Endodermal cell (in vitro differentiated cells): ENCODE data around the gene LYSMD2. TPM values are rescaled to one million over a fixed set of nuclear protein-coding genes. Genes with fewer than 3 reads are reported as not detected.

Experiments
- DNase-seq: peaks from one replicate; pipeline ENCODE4 v3.0.0-alpha.2; 2017
- H3K27ac ChIP-seq: 2 replicates; pipeline ENCODE4 v1.5.1; 2013; ENCODE audit warnings: mild to moderate bottlenecking, low read depth, low read length, moderate library complexity
- H3K27me3 ChIP-seq: 2 replicates; pipeline ENCODE4 v1.6.1; 2013; ENCODE audit warnings: mild to moderate bottlenecking, low read length, moderate library complexity; ENCODE audit not compliant: insufficient read depth, control insufficient read depth, poor library complexity, severe bottlenecking
- H3K36me3 ChIP-seq: 2 replicates; pipeline ENCODE4 v1.7.0; 2013; ENCODE audit warnings: mild to moderate bottlenecking, low read length, moderate library complexity; ENCODE audit not compliant: control insufficient read depth, insufficient read depth
- H3K4me1 ChIP-seq: one replicate; pipeline ENCODE4 v1.7.0; 2013; ENCODE audit warnings: low read length; ENCODE audit not compliant: control insufficient read depth, insufficient read depth
- H3K4me3 ChIP-seq: 2 replicates; pipeline ENCODE4 v1.5.1; 2013; ENCODE audit warnings: mild to moderate bottlenecking, low read length, moderate library complexity
- H3K9ac ChIP-seq: 2 replicates; pipeline ENCODE4 v1.6.1; 2013; ENCODE audit warnings: mild to moderate bottlenecking, low read length, moderate library complexity; ENCODE audit not compliant: poor library complexity, severe bottlenecking; ENCODE audit errors: extremely low read depth
- H3K9me3 ChIP-seq: 2 replicates; pipeline ENCODE4 v1.6.1; 2013; ENCODE audit warnings: mild to moderate bottlenecking, low read length, moderate library complexity; ENCODE audit not compliant: control insufficient read depth
- H3K27ac Mint-ChIP-seq: 2 replicates; pipeline ENCODE4 v1.8.0; 2020; ENCODE audit warnings: mixed read lengths
- H3K27me3 Mint-ChIP-seq: 2 replicates; pipeline ENCODE4 v1.8.0; 2021; ENCODE audit warnings: mild to moderate bottlenecking, mixed read lengths; ENCODE audit not compliant: insufficient read depth
- H3K36me3 Mint-ChIP-seq: 2 replicates; pipeline ENCODE4 v1.8.0; 2020; ENCODE audit warnings: low read depth, mixed read lengths
- H3K4me1 Mint-ChIP-seq: 2 replicates; pipeline ENCODE4 v1.8.0; 2020; ENCODE audit warnings: mixed read lengths
- H3K4me3 Mint-ChIP-seq: 2 replicates; pipeline ENCODE4 v1.8.0; 2020; ENCODE audit warnings: mild to moderate bottlenecking, moderate library complexity, mixed read lengths
- H3K9me3 Mint-ChIP-seq: 2 replicates; pipeline ENCODE4 v1.8.0; 2020; ENCODE audit warnings: mild to moderate bottlenecking, mixed read lengths
- CTCF ChIP-seq: fragments of 200-600 bp; sonication (generic); conservative IDR thresholded peaks from 2 replicates; pipeline ENCODE4 v1.5.0; 2021; ENCODE audit warnings: antibody characterized with exemption, mild to moderate bottlenecking
- WGBS, 2 experiments: methylation state at CpG; one replicate each; pipeline versions ENCODE4 v1.1.5 to v1.1.7; 2013; ENCODE audit warnings: missing lambda C conversion rate in 2 of 2, mixed read lengths in 1 of 2; ENCODE audit not compliant: insufficient coverage in 1 of 2, insufficient read length in 1 of 2; 5-methylcytosine and 5-hydroxymethylcytosine counted together
- total RNA-seq, 2 donors: library from RNA; stranded (reverse); fragmentation: NEBNext Ultra II Directional in 1 of 2; extraction: Animal tissue kit (Norgen Biotek cat#: 25700) in 1 of 2; gene quantifications; 2 replicates in 1 of 2; 3 replicates in 1 of 2; pipeline ENCODE4 v1.2.1, GENCODE V29; 2021

LYSMD2 gene
- total RNA-seq, 2 donors from 2014 or later = 0.80 to 1.5 TPM

GRCh38 chr15:51759557-51760070, 22.2 kb upstream of the LYSMD2 start:
- Mint-ChIP-seq H3K27ac (no peak overlapping the region), H3K27me3 (peaks cover 6% of the 10 kb centered on the region), H3K4me1 (no peaks in the 10 kb centered on the region), H3K36me3 (no peaks in the 10 kb centered on the region), H3K4me3 (no peak overlapping the region), H3K9me3 (no peaks in the 10 kb centered on the region)
- H3K27me3 ChIP-seq = peaks cover 21% of the 10 kb centered on the region
- peak; percentile 68 for TF ChIP-seq CTCF
- H3K9ac ChIP-seq = no peak overlapping the region
- 87 to 94% methylated on average over 2 to 3 of the region's 3 CpGs for WGBS, 2 experiments
- no peaks in the 10 kb centered on the region for H3K36me3 ChIP-seq
- no peak overlapping the region for H3K27ac ChIP-seq
- no peaks in the 10 kb centered on the region for H3K9me3 ChIP-seq
- no peak overlapping the region for H3K4me3 ChIP-seq
- H3K4me1 ChIP-seq = no peaks in the 10 kb centered on the region
- DNase-seq = peak; percentile 76

GRCh38 chr15:51758645-51759044, 21.2 kb upstream of the LYSMD2 start:
- DNase-seq = no peak
- Histone ChIP-seq H3K9me3 (no peaks in the 10 kb centered on the region), H3K27me3 (peaks cover 31% of the 10 kb centered on the region), H3K9ac (no peak overlapping the region), H3K36me3 (no peaks in the 10 kb centered on the region), H3K4me3 (no peak overlapping the region), H3K27ac (no peak overlapping the region), H3K4me1 (no peaks in the 10 kb centered on the region)
- H3K4me3 Mint-ChIP-seq = no peak overlapping the region
- H3K36me3 Mint-ChIP-seq = no peaks in the 10 kb centered on the region
- H3K27ac Mint-ChIP-seq = no peak overlapping the region
- no peak for TF ChIP-seq CTCF
- 88 to 91% methylated on average over 1 of the region's 1 CpG for WGBS, 2 experiments
- no peaks in the 10 kb centered on the region for H3K9me3 Mint-ChIP-seq
- H3K4me1 Mint-ChIP-seq = no peaks in the 10 kb centered on the region
- peaks cover 14% of the 10 kb centered on the region for H3K27me3 Mint-ChIP-seq

- no peak overlapping the region for H3K27ac ChIP-seq
Measured at GRCh38 chr15:51757450-51757849, 20.0 kb upstream of the LYSMD2 start.

More at GRCh38 chr15:51757450-51757849, 20.0 kb upstream of the LYSMD2 start:
- Mint-ChIP-seq H3K27ac (no peak overlapping the region), H3K4me3 (no peak overlapping the region), H3K36me3 (no peaks in the 10 kb centered on the region), H3K9me3 (no peaks in the 10 kb centered on the region), H3K27me3 (peaks cover 26% of the 10 kb centered on the region), H3K4me1 (no peaks in the 10 kb centered on the region)
- TF ChIP-seq CTCF = no peak
- 75 to 85% methylated on average over 2 of the region's 2 CpGs for WGBS, 2 experiments
- no peak for DNase-seq
- Histone ChIP-seq H3K36me3 (no peaks in the 10 kb centered on the region), H3K9ac (no peak overlapping the region), H3K9me3 (no peaks in the 10 kb centered on the region), H3K4me1 (no peaks in the 10 kb centered on the region), H3K27me3 (peaks cover 42% of the 10 kb centered on the region), H3K4me3 (no peak overlapping the region)
